Endothelial cell of umbilical vein (primary cell): ENCODE data around the gene GPX1. TPM values are rescaled to one million over a fixed set of nuclear protein-coding genes. Genes with fewer than 3 reads are reported as not detected.
A peak's percentile ranks its signal among the peaks of the same experiment; 100 is the strongest.
"Not testable (repeated sequence)": the region's sequence is repeated elsewhere in the genome, so short reads cannot be mapped to it uniquely, and the experiment has no call there.

Experiments used
- BruUV-seq: library from RNA; stranded (reverse); fragments of 400-500 nt; replicated peaks from 2 replicates; lab custom pipeline; 2021; lab: Mats Ljungman, UMichigan
- CTCF ChIA-PET: fragments of 300-600, 350-600 bp; sonication (Branson Sonifier 250); formaldehyde crosslinking; loops from one replicate; lab custom pipeline; 2021; ENCODE audit warnings: antibody characterized with exemption, inconsistent platforms; lab: Charles Lee
- POLR2A ChIA-PET: fragments of 300-600, 350-600 bp; sonication (Branson Sonifier 250); formaldehyde crosslinking; loops from one replicate; lab custom pipeline; 2021; ENCODE audit warnings: antibody characterized with exemption, inconsistent platforms; lab: Charles Lee
- DNase-seq: peaks from one replicate; pipeline ENCODE4 v3.0.0-alpha.2; 2011; ENCODE audit warnings: low read depth, low spot score
- FAIRE-seq: peaks from 2 replicates; lab custom pipeline; 2011; peaks lifted over from hg19 to GRCh38; lab: Jason Lieb, UNC
- H2AFZ ChIP-seq: 2 replicates; pipeline ENCODE4 v1.6.0; 2012; ENCODE audit warnings: low read depth, low read length, control low read depth, inconsistent platforms
- H3K27ac ChIP-seq: 2 replicates; pipeline ENCODE4 v1.5.1; 2011; ENCODE audit warnings: low read depth, mild to moderate bottlenecking, control low read depth, low read length, moderate library complexity; ENCODE audit not compliant: insufficient read depth
- H3K27me3 ChIP-seq, 2 experiments: 2 replicates each; pipeline versions ENCODE4 v1.6.0 to v1.6.1; 2011; ENCODE audit warnings: low read length in 2 of 2, mixed read lengths in 1 of 2; ENCODE audit not compliant: control insufficient read depth in 2 of 2, insufficient read depth in 2 of 2
- H3K36me3 ChIP-seq, 2 experiments: 2 replicates in 1 of 2; 3 replicates in 1 of 2; pipeline ENCODE4 v1.5.1; 2011; ENCODE audit warnings: low read length in 2 of 2, mild to moderate bottlenecking in 1 of 2, moderate library complexity in 1 of 2; ENCODE audit not compliant: control insufficient read depth in 2 of 2, insufficient read depth in 2 of 2; ENCODE audit errors: extremely low read depth in 1 of 2
- H3K4me1 ChIP-seq: 3 replicates; pipeline ENCODE4 v1.5.1; 2011; ENCODE audit warnings: mild to moderate bottlenecking, low read length; ENCODE audit not compliant: control insufficient read depth, insufficient read depth; ENCODE audit errors: extremely low read depth
- H3K4me2 ChIP-seq: 2 replicates; pipeline ENCODE4 v1.6.1; 2011; ENCODE audit warnings: low read length, control low read depth, mixed read lengths; ENCODE audit not compliant: insufficient read depth
- H3K4me3 ChIP-seq, 3 experiments: fragments of 200-600 bp in 1 of 3; sonication (generic), shearing (Covaris generic) in 1 of 3; replicated peaks in 1 of 3; 2 replicates each; pipeline ENCODE4 v1.5.1; 2011 to 2016; ENCODE audit warnings: control low read depth in 3 of 3, low read length in 3 of 3, mild to moderate bottlenecking in 2 of 3, inconsistent platforms in 1 of 3, low read depth in 1 of 3, moderate library complexity in 1 of 3; ENCODE audit not compliant: insufficient read depth in 1 of 3
- H3K79me2 ChIP-seq: 2 replicates; pipeline ENCODE4 v1.6.0; 2012; ENCODE audit warnings: low read length, inconsistent platforms; ENCODE audit not compliant: control insufficient read depth, insufficient read depth
- H3K9ac ChIP-seq: replicated peaks from 2 replicates; pipeline ENCODE3; 2011; ENCODE audit warnings: low read length, control low read depth; ENCODE audit not compliant: insufficient read depth; ENCODE audit errors: extremely low read depth
- H3K9me1 ChIP-seq: replicated peaks from 3 replicates; pipeline ENCODE4 v1.6.0; 2011; ENCODE audit warnings: mild to moderate bottlenecking, low read length; ENCODE audit not compliant: control insufficient read depth, insufficient read depth; ENCODE audit errors: extremely low read depth
- H3K9me3 ChIP-seq: replicated peaks from 2 replicates; pipeline ENCODE4 v1.5.1; 2012; ENCODE audit warnings: low read length, inconsistent platforms; ENCODE audit not compliant: control insufficient read depth, insufficient read depth
- H4K20me1 ChIP-seq: replicated peaks from 2 replicates; pipeline ENCODE3; 2011; ENCODE audit warnings: mild to moderate bottlenecking, low read length; ENCODE audit not compliant: control insufficient read depth, insufficient read depth; ENCODE audit errors: extremely low read depth
- EZH2 ChIP-seq: IDR thresholded peaks from 2 replicates; pipeline ENCODE4 v1.6.1; 2012; ENCODE audit warnings: borderline replicate concordance, low read depth, mild to moderate bottlenecking, moderate library complexity, low read length, inconsistent platforms; ENCODE audit not compliant: severe bottlenecking
- FOS ChIP-seq: IDR thresholded peaks from 2 replicates; pipeline ENCODE4 v1.6.1; 2011; ENCODE audit warnings: mild to moderate bottlenecking, low read length, moderate library complexity, borderline replicate concordance; ENCODE audit not compliant: insufficient read depth
- GATA2 ChIP-seq: IDR thresholded peaks from 2 replicates; pipeline ENCODE4 v1.7.0; 2011; ENCODE audit warnings: low read depth, mild to moderate bottlenecking, moderate library complexity, mixed read lengths, low read length; ENCODE audit not compliant: insufficient read length, insufficient read depth
- JUN ChIP-seq: IDR thresholded peaks from 2 replicates; pipeline ENCODE4 v1.6.1; 2011; ENCODE audit warnings: borderline replicate concordance, low read depth; ENCODE audit not compliant: insufficient read length, insufficient read depth
- MYC ChIP-seq: IDR thresholded peaks from one replicate; pipeline ENCODE4 v1.6.1; 2011; ENCODE audit warnings: mild to moderate bottlenecking, low read depth, low read length
- POLR2A ChIP-seq: IDR thresholded peaks from 2 replicates; pipeline ENCODE4 v1.6.1; 2012; ENCODE audit warnings: low read depth, mild to moderate bottlenecking, control low read depth, low read length
- POLR2AphosphoS5 ChIP-seq: IDR thresholded peaks from 2 replicates; pipeline ENCODE4 v1.6.1; 2012; ENCODE audit warnings: low read depth, mild to moderate bottlenecking, control low read depth, low read length, moderate library complexity; ENCODE audit not compliant: insufficient read depth
- dilution Hi-C: fragments of 300-500 bp; cut with MboI; formaldehyde crosslinking; loops from one replicate; pipeline ENCODE4 v1.15.0; 2019; ENCODE audit warnings: low sequenced_read_pairs; ENCODE audit not compliant: extremely low pct_ligation_motif_present
- intact Hi-C: fragments of 100-400 bp; cut with micrococcal nuclease; formaldehyde crosslinking; loops from one replicate; pipeline ENCODE4 v1.10.0; 2022
- polyA plus RNA-seq, 4 experiments: library from polyadenylated mRNA; depleted of rRNA in 3 of 4; stranded (reverse) in 3 of 4; unstranded in 1 of 4; fragments of >200 nt; gene quantifications; 2 replicates each; pipeline versions ENCODE4 v1.2.1 to v1.2.3, GENCODE V29; 2011 to 2012; ENCODE audit warnings: missing spikeins in 1 of 4
- total RNA-seq: library from RNA; stranded (reverse); gene quantifications from 2 replicates; pipeline ENCODE4 v1.2.3, GENCODE V29; 2021
- TF ChIP-seq, protein P1 (sequence below): IDR thresholded peaks from 2 replicates; pipeline ENCODE4 v1.6.1; 2011; ENCODE audit not compliant: insufficient read depth, insufficient read length
- TF ChIP-seq, protein P2 (sequence below), 2 donors: IDR thresholded peaks; 1 replicate in 1 of 2; 2 replicates in 1 of 2; pipeline ENCODE4 v1.5.1; 2011; ENCODE audit warnings: low read length in 2 of 2, mild to moderate bottlenecking in 2 of 2, moderate library complexity in 2 of 2, control low read depth in 1 of 2, inconsistent platforms in 1 of 2, low read depth in 1 of 2; ENCODE audit not compliant: insufficient read depth in 1 of 2; ENCODE audit errors: extremely low read depth in 1 of 2

The GPX1 gene
- total and polyA plus RNA-seq, 2 donors (not counting 3 experiments of a cell fraction or from before 2014, with no cell fraction given): 461 to 1,348 TPM

DNA sequence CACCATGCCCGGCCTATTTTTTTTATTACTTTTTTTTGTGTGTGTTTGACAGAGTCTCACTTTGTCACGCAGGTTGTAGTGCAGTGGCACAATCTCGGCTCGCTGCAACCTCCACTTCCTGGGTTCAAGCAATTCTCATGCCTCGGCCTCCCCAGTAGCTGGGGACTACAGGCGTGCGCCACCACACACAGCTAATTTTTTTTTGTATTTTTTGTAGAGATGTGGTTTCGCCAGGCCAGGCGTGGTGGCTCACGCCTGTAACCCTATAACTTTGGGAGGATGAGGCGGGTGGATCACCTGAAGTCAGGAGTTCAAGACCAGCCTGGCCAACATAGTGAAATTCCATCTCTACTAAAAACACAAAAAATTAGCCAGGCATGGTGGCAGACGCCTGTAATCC is 9.8 kb downstream of the GPX1 start:
- H3K79me2 ChIP-seq, H3K4me2 ChIP-seq, H3K9me3 ChIP-seq, intact Hi-C loops, H2AFZ ChIP-seq, H3K36me3 ChIP-seq, H3K9me1 ChIP-seq, H3K9ac ChIP-seq, H3K27me3 ChIP-seq, H3K4me3 ChIP-seq, BruUV-seq, POLR2A ChIA-PET, FAIRE-seq, H3K27ac ChIP-seq, dilution Hi-C loops, H4K20me1 ChIP-seq, DNase-seq: not testable (repeated sequence)
- peaks cover 39% of the 10 kb centered on the region for H3K4me1 ChIP-seq
- CTCF ChIA-PET: interaction anchor here (1.4 kb wide), 1 partner anchor 8 kb away, joined by 5 read pairs; the partner anchor contains the start of gene USP4

DNA sequence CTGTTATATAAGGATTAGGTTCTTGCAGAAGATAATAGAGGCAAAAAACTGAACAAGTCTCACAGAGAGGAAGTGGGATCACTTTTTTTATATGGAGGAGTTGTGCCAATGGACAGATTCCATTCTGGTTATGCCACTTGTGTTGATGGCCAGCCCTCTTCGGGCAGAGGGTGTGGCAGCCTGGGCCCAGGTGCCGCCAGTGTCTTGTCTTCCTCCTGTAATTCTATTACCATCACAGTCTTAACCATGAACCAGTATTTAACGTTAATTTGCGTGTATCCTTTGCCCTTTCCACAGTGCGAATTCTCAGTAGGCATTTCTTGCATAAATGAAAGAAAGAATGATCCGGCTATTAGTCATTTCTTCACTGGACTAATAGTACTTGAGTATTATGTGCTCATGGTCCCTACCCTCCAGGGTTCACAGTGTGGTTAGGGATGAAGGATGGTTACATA is 11.3 kb downstream of the GPX1 start:
- CTCF ChIA-PET: no interaction called here
- Histone ChIP-seq H3K9me3 (no peaks in the 10 kb centered on the region), H3K27ac (peak overlapping the region; percentile 96), H3K27me3 (no peaks in the 10 kb centered on the region), H3K4me3 (no peak overlapping the region), H4K20me1 (no peaks in the 10 kb centered on the region), H3K4me1 (peaks cover 30% of the 10 kb centered on the region), H3K36me3 (no peaks in the 10 kb centered on the region), H3K79me2 (peaks cover 2% of the 10 kb centered on the region), H3K4me2 (no peak overlapping the region), H3K9me1 (no peaks in the 10 kb centered on the region), H2AFZ (no peak overlapping the region), H3K9ac (no peak overlapping the region)
- dilution Hi-C loops (no loop called here), intact Hi-C loops (no loop called here)
- peak; percentile 62 for FAIRE-seq
- no peak for DNase-seq
- POLR2A ChIA-PET: no interaction called here
- BruUV-seq: no TSS peak
- TF ChIP-seq, protein P1, sequence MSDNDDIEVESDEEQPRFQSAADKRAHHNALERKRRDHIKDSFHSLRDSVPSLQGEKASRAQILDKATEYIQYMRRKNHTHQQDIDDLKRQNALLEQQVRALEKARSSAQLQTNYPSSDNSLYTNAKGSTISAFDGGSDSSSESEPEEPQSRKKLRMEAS: no peak
- no peak for TF ChIP-seq POLR2AphosphoS5
- TF ChIP-seq, protein P2, sequence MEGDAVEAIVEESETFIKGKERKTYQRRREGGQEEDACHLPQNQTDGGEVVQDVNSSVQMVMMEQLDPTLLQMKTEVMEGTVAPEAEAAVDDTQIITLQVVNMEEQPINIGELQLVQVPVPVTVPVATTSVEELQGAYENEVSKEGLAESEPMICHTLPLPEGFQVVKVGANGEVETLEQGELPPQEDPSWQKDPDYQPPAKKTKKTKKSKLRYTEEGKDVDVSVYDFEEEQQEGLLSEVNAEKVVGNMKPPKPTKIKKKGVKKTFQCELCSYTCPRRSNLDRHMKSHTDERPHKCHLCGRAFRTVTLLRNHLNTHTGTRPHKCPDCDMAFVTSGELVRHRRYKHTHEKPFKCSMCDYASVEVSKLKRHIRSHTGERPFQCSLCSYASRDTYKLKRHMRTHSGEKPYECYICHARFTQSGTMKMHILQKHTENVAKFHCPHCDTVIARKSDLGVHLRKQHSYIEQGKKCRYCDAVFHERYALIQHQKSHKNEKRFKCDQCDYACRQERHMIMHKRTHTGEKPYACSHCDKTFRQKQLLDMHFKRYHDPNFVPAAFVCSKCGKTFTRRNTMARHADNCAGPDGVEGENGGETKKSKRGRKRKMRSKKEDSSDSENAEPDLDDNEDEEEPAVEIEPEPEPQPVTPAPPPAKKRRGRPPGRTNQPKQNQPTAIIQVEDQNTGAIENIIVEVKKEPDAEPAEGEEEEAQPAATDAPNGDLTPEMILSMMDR (IDR thresholded peaks at IDR 0.05; ENCODE audit: extremely low read depth in 1 of 2, insufficient read depth in 1 of 2, low read depth in 1 of 2, low read length in 2 of 2): no peak
- TF ChIP-seq MYC: no peak
- TF ChIP-seq JUN: no peak
- TF ChIP-seq POLR2A: no peak
- no peak for TF ChIP-seq GATA2
- no peak for TF ChIP-seq EZH2
- TF ChIP-seq FOS: no peak
